ENCODE measurements around the gene PAOX.
"Not testable (repeated sequence)": the region's sequence is repeated elsewhere in the genome, so short reads cannot be mapped to it uniquely, and the experiment has no call there.

PAOX gene

GRCh38 chr10:133365461-133366129, 13.5 kb upstream of the PAOX start:
- Histone ChIP-seq H2BK12ac (ENCODE audit: low read length) (no peak overlapping the region), H3K23ac (ENCODE audit: low read length) (no peak overlapping the region), H2AFZ (ENCODE audit: insufficient read depth, low read length, poor library complexity) (no peak overlapping the region), H3K18ac (ENCODE audit: low read length) (no peak overlapping the region), H2BK120ac (ENCODE audit: insufficient read depth, low read length, poor library complexity) (no peak overlapping the region), H3K14ac (ENCODE audit: low read length) (no peak overlapping the region), H3K4me2 (ENCODE audit: low read length) (no peak overlapping the region), H3K79me1 (ENCODE audit: low read length) (no peaks in the 10 kb centered on the region), H2BK5ac (ENCODE audit: low read depth, low read length, poor library complexity) (no peak overlapping the region), H3K79me2 (ENCODE audit: control insufficient read depth, insufficient read depth, low read length, poor library complexity) (no peaks in the 10 kb centered on the region), H3K4ac (ENCODE audit: low read depth, low read length) (no peak overlapping the region), H3K27me3 (ENCODE audit: insufficient read depth, low read length) (no peaks in the 10 kb centered on the region), H3K27ac (ENCODE audit: low read depth, low read length) (no peak overlapping the region), H4K12ac (ENCODE audit: low read depth, low read length) (no peak overlapping the region), H3K9me3 (ENCODE audit: insufficient read depth, low read depth, low read length) (peaks cover 5% of the 10 kb centered on the region), H3K4me1 (ENCODE audit: control insufficient read depth in 1 of 2, insufficient read depth in 2 of 2, low read length in 2 of 2) (no peaks in the 10 kb centered on the region), H3K9ac (ENCODE audit: low read length) (no peak overlapping the region), H4K91ac (ENCODE audit: low read depth, low read length) (no peak overlapping the region), H3K36me3 (ENCODE audit: control insufficient read depth in 1 of 2, insufficient read depth in 2 of 2, low read length in 2 of 2) (peaks cover 67 to 68% of the 10 kb centered on the region in 2 experiments), H2AK5ac (ENCODE audit: low read length) (no peak overlapping the region), H4K8ac (ENCODE audit: low read depth, low read length) (no peak overlapping the region), H3K4me3 (ENCODE audit: low read depth, low read length) (no peak overlapping the region)
- no CpG with 5 or more reads among the region's 13 CpGs for WGBS (ENCODE audit: extremely low coverage, insufficient coverage, insufficient read length)
- peak; percentile 57 to 67 for DNase-seq

GRCh38 chr10:133366130-133366478, 13.0 kb upstream of the PAOX start:
- Histone ChIP-seq H3K27me3 (ENCODE audit: insufficient read depth, low read length) (no peaks in the 10 kb centered on the region), H2AFZ (ENCODE audit: insufficient read depth, low read length, poor library complexity) (no peak overlapping the region), H3K14ac (ENCODE audit: low read length) (no peak overlapping the region), H2BK120ac (ENCODE audit: insufficient read depth, low read length, poor library complexity) (no peak overlapping the region), H3K4ac (ENCODE audit: low read depth, low read length) (no peak overlapping the region), H3K79me2 (ENCODE audit: control insufficient read depth, insufficient read depth, low read length, poor library complexity) (no peaks in the 10 kb centered on the region), H4K8ac (ENCODE audit: low read depth, low read length) (no peak overlapping the region), H3K4me2 (ENCODE audit: low read length) (no peak overlapping the region), H3K36me3 (ENCODE audit: control insufficient read depth in 1 of 2, insufficient read depth in 2 of 2, low read length in 2 of 2) (peaks cover 69 to 70% of the 10 kb centered on the region in 2 experiments), H4K12ac (ENCODE audit: low read depth, low read length) (no peak overlapping the region), H3K79me1 (ENCODE audit: low read length) (no peaks in the 10 kb centered on the region), H3K9me3 (ENCODE audit: insufficient read depth, low read depth, low read length) (peaks cover 5% of the 10 kb centered on the region), H2BK12ac (ENCODE audit: low read length) (no peak overlapping the region), H2BK5ac (ENCODE audit: low read depth, low read length, poor library complexity) (no peak overlapping the region), H3K9ac (ENCODE audit: low read length) (no peak overlapping the region), H3K23ac (ENCODE audit: low read length) (no peak overlapping the region), H3K4me1 (ENCODE audit: control insufficient read depth in 1 of 2, insufficient read depth in 2 of 2, low read length in 2 of 2) (no peaks in the 10 kb centered on the region), H3K27ac (ENCODE audit: low read depth, low read length) (no peak overlapping the region), H4K91ac (ENCODE audit: low read depth, low read length) (no peak overlapping the region), H3K4me3 (ENCODE audit: low read depth, low read length) (no peak overlapping the region), H3K18ac (ENCODE audit: low read length) (no peak overlapping the region), H2AK5ac (ENCODE audit: low read length) (no peak overlapping the region)
- no CpG with 5 or more reads among the region's 17 CpGs for WGBS (ENCODE audit: extremely low coverage, insufficient coverage, insufficient read length)
- DNase-seq: no peak

GRCh38 chr10:133366751-133367150, 12.3 kb upstream of the PAOX start:
- H3K36me3 ChIP-seq (ENCODE audit: control insufficient read depth in 1 of 2, insufficient read depth in 2 of 2, low read length in 2 of 2): peaks cover 67 to 76% of the 10 kb centered on the region in 2 experiments
- no peak for DNase-seq
- no peak overlapping the region for H2AFZ ChIP-seq (ENCODE audit: insufficient read depth, low read length, poor library complexity)
- no peak overlapping the region for H4K12ac ChIP-seq (ENCODE audit: low read depth, low read length)
- no peaks in the 10 kb centered on the region for H3K79me2 ChIP-seq (ENCODE audit: control insufficient read depth, insufficient read depth, low read length, poor library complexity)
- H3K4me3 ChIP-seq (ENCODE audit: low read depth, low read length): peak overlapping the region; percentile 13
- no peak overlapping the region for H2BK12ac ChIP-seq (ENCODE audit: low read length)
- H2AK5ac ChIP-seq (ENCODE audit: low read length): no peak overlapping the region
- H3K4me2 ChIP-seq (ENCODE audit: low read length): no peak overlapping the region
- no CpG with 5 or more reads among the region's 13 CpGs for WGBS (ENCODE audit: extremely low coverage, insufficient coverage, insufficient read length)
- H3K4ac ChIP-seq (ENCODE audit: low read depth, low read length): no peak overlapping the region
- H2BK5ac ChIP-seq (ENCODE audit: low read depth, low read length, poor library complexity): no peak overlapping the region
- H4K8ac ChIP-seq (ENCODE audit: low read depth, low read length): no peak overlapping the region
- H3K79me1 ChIP-seq (ENCODE audit: low read length): no peaks in the 10 kb centered on the region
- H3K18ac ChIP-seq (ENCODE audit: low read length): no peak overlapping the region
- H3K27me3 ChIP-seq (ENCODE audit: insufficient read depth, low read length): no peaks in the 10 kb centered on the region
- no peak overlapping the region for H3K27ac ChIP-seq (ENCODE audit: low read depth, low read length)
- H3K9ac ChIP-seq (ENCODE audit: low read length): no peak overlapping the region
- H3K9me3 ChIP-seq (ENCODE audit: insufficient read depth, low read depth, low read length): peaks cover 4% of the 10 kb centered on the region
- no peak overlapping the region for H3K23ac ChIP-seq (ENCODE audit: low read length)
- no peaks in the 10 kb centered on the region for H3K4me1 ChIP-seq (ENCODE audit: control insufficient read depth in 1 of 2, insufficient read depth in 2 of 2, low read length in 2 of 2)
- no peak overlapping the region for H4K91ac ChIP-seq (ENCODE audit: low read depth, low read length)
- no peak overlapping the region for H2BK120ac ChIP-seq (ENCODE audit: insufficient read depth, low read length, poor library complexity)
- H3K14ac ChIP-seq (ENCODE audit: low read length): no peak overlapping the region

- not testable (repeated sequence) for H4K91ac ChIP-seq (ENCODE audit: low read depth, low read length); H2AK5ac ChIP-seq (ENCODE audit: low read length); H2BK5ac ChIP-seq (ENCODE audit: low read depth, low read length, poor library complexity); H3K79me1 ChIP-seq (ENCODE audit: low read length); H3K18ac ChIP-seq (ENCODE audit: low read length); H3K4me3 ChIP-seq (ENCODE audit: low read depth, low read length); DNase-seq; H3K9ac ChIP-seq (ENCODE audit: low read length); H3K4ac ChIP-seq (ENCODE audit: low read depth, low read length); H2BK12ac ChIP-seq (ENCODE audit: low read length); H4K12ac ChIP-seq (ENCODE audit: low read depth, low read length); H3K9me3 ChIP-seq (ENCODE audit: insufficient read depth, low read depth, low read length); H4K8ac ChIP-seq (ENCODE audit: low read depth, low read length); H3K27ac ChIP-seq (ENCODE audit: low read depth, low read length); H2BK120ac ChIP-seq (ENCODE audit: insufficient read depth, low read length, poor library complexity); H3K4me2 ChIP-seq (ENCODE audit: low read length); H3K79me2 ChIP-seq (ENCODE audit: control insufficient read depth, insufficient read depth, low read length, poor library complexity); H3K27me3 ChIP-seq (ENCODE audit: insufficient read depth, low read length); H3K4me1 ChIP-seq (ENCODE audit: control insufficient read depth in 1 of 2, insufficient read depth in 2 of 2, low read length in 2 of 2); H3K14ac ChIP-seq (ENCODE audit: low read length); H3K23ac ChIP-seq (ENCODE audit: low read length); H2AFZ ChIP-seq (ENCODE audit: insufficient read depth, low read length, poor library complexity)
- WGBS (ENCODE audit: extremely low coverage, insufficient coverage, insufficient read length): no CpG with 5 or more reads among the region's 7 CpGs
- peaks cover 60 to 70% of the 10 kb centered on the region in 2 experiments for H3K36me3 ChIP-seq (ENCODE audit: control insufficient read depth in 1 of 2, insufficient read depth in 2 of 2, low read length in 2 of 2)
These were observed 11.6 kb upstream of the PAOX start for GRCh38 chr10:133367461-133367860.

Measured in trophoblast cell (in vitro differentiated cells and primary cell).